Lung (tissue), 12 donors: Measurements from ENCODE around the gene MESP1. TPM values are rescaled to one million over a fixed set of nuclear protein-coding genes. Genes with fewer than 3 reads are reported as not detected.

Experiments used
- ATAC-seq: fragments of 200-7000 bp; cut with Tn5 transposase; one replicate; pipeline ENCODE4 v1.9.1; 2020; ENCODE audit warnings: moderate number of reproducible peaks; ENCODE audit not compliant: insufficient read depth, low FRiP score
- DNase-seq, 3 donors: peaks; one replicate each; pipeline ENCODE4 v3.0.0-alpha.2; 2013 to 2017
- H3K27ac ChIP-seq, 2 donors: one replicate each; pipeline ENCODE4 v1.5.1; 2013; ENCODE audit warnings: mild to moderate bottlenecking in 2 of 2, moderate library complexity in 2 of 2, control low read depth in 1 of 2, inconsistent platforms in 1 of 2, low read depth in 1 of 2, low read length in 1 of 2
- H3K27me3 ChIP-seq, 3 donors: one replicate each; pipeline ENCODE4 v1.5.1; 2013; ENCODE audit warnings: low read length in 2 of 3; ENCODE audit not compliant: control insufficient read depth in 3 of 3, insufficient read depth in 3 of 3
- H3K36me3 ChIP-seq, 4 donors: one replicate each; pipeline ENCODE4 v1.5.1; 2013; ENCODE audit warnings: low read length in 4 of 4, mild to moderate bottlenecking in 1 of 4, moderate library complexity in 1 of 4; ENCODE audit not compliant: control insufficient read depth in 4 of 4, insufficient read depth in 4 of 4
- H3K4me1 ChIP-seq, 5 donors: one replicate each; pipeline ENCODE4 v1.5.1; 2013; ENCODE audit warnings: low read length in 5 of 5, mild to moderate bottlenecking in 2 of 5, moderate library complexity in 1 of 5; ENCODE audit not compliant: control insufficient read depth in 5 of 5, insufficient read depth in 5 of 5
- H3K4me3 ChIP-seq: one replicate; pipeline ENCODE4 v1.5.1; 2013; ENCODE audit warnings: mild to moderate bottlenecking, control low read depth, moderate library complexity
- H3K9ac ChIP-seq, 2 donors: one replicate each; pipeline ENCODE4 v1.5.1; 2013; ENCODE audit warnings: low read length in 2 of 2, control low read depth in 1 of 2; ENCODE audit not compliant: insufficient read depth in 1 of 2
- H3K9me3 ChIP-seq, 4 donors: one replicate each; pipeline ENCODE4 v1.5.1; 2013; ENCODE audit warnings: low read length in 3 of 4, mild to moderate bottlenecking in 1 of 4, moderate library complexity in 1 of 4; ENCODE audit not compliant: control insufficient read depth in 4 of 4, insufficient read depth in 3 of 4
- WGBS, 2 donors: extraction: QIAGEN DNeasy Blood & Tissue Kit; methylation state at CpG; one replicate each; pipeline ENCODE4 v1.1.7; 2013; 5-methylcytosine and 5-hydroxymethylcytosine counted together
- polyA plus RNA-seq, 2 donors: library from polyadenylated mRNA; stranded (reverse); fragments of 200-250 nt; gene quantifications; one replicate each; pipeline ENCODE4 v1.2.1, GENCODE V29; 2013
- total RNA-seq, 2 donors: library from RNA; depleted of rRNA in 1 of 2; stranded (reverse); fragments of >200 nt in 1 of 2; gene quantifications; one replicate each; pipeline ENCODE4 v1.2.1, GENCODE V29; 2014 to 2021
- TF ChIP-seq, protein P1 (sequence below): IDR thresholded peaks from 2 replicates; pipeline ENCODE4 v1.5.1; 2012; ENCODE audit warnings: mild to moderate bottlenecking; ENCODE audit errors: control extremely low read depth, extremely low read depth
- donor health status: control.
- donor health status: control.
- donor health status: Bipolar disorder and iron deficiency.
- donor health status: healthy.
- donor health status: DM: yes; HTN: yes; CAD: no.

The MESP1 gene
- total and polyA plus RNA-seq, 4 donors = 0.37 to 3.2 (median 2.3) TPM

DNA sequence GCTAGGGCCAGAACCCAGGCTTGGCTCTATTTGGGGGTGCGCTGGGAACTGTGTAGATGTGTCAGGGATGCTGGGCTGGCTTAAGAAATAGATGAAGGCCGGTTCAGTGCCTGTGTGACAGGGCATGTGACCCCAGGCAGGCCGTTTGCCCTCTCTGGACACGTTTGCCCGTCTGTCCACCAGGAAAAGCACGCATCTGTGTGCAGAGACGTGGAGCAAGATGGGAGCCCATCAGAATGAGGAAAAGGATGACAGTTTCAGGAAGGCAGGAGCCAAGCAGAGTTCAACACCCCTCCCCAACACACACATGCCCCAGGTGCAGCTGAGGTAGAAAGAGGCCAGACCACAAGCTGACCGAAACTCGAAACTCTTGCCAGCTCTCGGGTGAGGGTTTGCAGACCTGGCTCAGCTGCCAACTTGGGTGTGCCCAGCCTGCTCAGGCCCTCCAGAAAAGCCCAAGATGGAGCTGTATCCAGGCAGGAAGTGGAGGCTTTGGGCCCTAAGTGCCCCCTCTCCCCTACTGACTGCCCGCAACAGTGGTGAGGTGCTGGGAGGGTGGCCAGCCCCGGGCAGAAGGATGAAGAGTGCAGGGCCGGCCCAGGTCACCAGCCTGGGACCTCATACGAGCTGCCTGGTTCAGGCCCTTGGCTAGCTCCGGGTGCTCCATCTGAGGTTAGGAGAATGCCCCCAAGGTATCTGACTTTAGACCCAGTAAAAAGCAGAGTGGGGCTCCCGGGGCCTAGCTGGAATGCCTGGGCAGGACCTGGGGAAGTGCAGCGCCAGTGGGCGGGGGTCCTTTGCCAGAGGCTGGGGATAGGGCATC is 10.2 kb upstream of the MESP1 start:
- H3K27ac ChIP-seq = peak overlapping the region in 1 of 2 donors; percentile 35
- peaks cover 0 to 6% (median 0%) of the 10 kb centered on the region in 5 donors for H3K4me1 ChIP-seq
- TF ChIP-seq, protein P1, sequence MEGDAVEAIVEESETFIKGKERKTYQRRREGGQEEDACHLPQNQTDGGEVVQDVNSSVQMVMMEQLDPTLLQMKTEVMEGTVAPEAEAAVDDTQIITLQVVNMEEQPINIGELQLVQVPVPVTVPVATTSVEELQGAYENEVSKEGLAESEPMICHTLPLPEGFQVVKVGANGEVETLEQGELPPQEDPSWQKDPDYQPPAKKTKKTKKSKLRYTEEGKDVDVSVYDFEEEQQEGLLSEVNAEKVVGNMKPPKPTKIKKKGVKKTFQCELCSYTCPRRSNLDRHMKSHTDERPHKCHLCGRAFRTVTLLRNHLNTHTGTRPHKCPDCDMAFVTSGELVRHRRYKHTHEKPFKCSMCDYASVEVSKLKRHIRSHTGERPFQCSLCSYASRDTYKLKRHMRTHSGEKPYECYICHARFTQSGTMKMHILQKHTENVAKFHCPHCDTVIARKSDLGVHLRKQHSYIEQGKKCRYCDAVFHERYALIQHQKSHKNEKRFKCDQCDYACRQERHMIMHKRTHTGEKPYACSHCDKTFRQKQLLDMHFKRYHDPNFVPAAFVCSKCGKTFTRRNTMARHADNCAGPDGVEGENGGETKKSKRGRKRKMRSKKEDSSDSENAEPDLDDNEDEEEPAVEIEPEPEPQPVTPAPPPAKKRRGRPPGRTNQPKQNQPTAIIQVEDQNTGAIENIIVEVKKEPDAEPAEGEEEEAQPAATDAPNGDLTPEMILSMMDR = no peak
- no peaks in the 10 kb centered on the region for H3K9me3 ChIP-seq
- H3K9ac ChIP-seq = no peak overlapping the region
- DNase-seq = no peak
- H3K27me3 ChIP-seq = no peaks in the 10 kb centered on the region
- peak; percentile 64 for ATAC-seq
- WGBS, 2 donors = 62 to 72% methylated on average over 18 of the region's 18 CpGs
- H3K36me3 ChIP-seq = no peaks in the 10 kb centered on the region
- H3K4me3 ChIP-seq = no peak overlapping the region

DNA sequence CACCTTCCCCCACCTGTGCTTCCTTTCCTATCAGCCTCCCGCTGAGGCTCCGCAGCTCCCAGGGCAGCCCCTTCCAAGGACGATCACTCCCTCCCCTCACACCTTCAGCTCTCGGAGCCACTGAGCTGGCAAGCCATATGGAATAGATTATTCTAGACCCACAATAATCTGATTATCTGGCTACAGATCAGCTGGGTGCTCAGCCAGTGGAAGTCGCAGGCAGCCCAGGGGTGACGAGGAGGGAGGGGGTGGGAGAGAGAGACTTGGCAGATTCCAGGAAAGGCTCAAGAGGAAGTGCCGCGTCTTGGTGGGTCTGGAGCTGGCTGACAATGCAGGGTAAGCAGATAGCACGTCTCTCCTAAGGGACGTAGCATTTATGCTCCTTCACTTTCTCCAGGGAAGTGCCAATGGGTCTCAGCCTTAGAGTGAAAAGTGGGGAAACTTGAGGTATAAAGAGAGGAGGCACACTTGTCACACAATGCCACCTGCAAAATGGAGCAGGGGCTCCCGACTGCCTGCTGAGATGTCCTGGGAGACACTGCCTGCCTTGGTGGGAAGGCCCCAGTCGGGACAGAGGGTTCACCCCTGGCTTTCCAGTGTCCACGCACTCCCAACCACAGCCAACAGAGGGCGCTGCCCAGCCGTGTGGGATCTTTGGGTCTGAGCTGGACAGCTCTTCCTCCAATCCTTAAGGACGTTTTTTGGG is 9.4 kb upstream of the MESP1 start:
- H3K4me1 ChIP-seq = peaks cover 0 to 6% (median 0%) of the 10 kb centered on the region in 5 donors
- TF ChIP-seq, protein P1 = peak; percentile 95
- H3K4me3 ChIP-seq = no peak overlapping the region
- H3K9ac ChIP-seq = no peak overlapping the region
- DNase-seq = peak; percentile 70 to 72 (median 72)
- peak overlapping the region in 1 of 2 donors; percentile 14 for H3K27ac ChIP-seq
- no peaks in the 10 kb centered on the region for H3K9me3 ChIP-seq
- no peaks in the 10 kb centered on the region for H3K36me3 ChIP-seq
- peak; percentile 97 for ATAC-seq
- WGBS, 2 donors = 33% methylated on average over 16 of the region's 16 CpGs
- no peaks in the 10 kb centered on the region for H3K27me3 ChIP-seq

DNA sequence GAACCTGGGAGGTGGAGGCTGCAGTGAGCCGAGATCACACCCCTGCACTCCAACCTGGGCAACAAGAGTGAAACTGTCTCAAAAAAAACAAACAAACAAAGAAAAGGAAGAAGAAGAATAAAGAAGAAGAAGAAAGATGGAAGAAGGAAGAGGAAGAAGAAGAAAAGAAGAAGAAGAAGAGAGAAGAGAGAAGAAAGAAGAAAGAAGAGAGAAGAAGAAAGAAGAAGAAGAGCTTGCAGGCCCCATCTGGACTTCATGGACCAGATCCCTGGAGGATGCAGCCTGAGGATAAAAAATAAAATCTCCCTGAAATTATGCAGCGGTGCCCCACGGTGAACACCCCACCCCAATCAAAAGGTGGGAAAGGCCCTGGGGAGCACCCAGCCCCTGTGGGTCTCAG is 8.8 kb upstream of the MESP1 start:
- no peak overlapping the region for H3K9ac ChIP-seq
- no peaks in the 10 kb centered on the region for H3K36me3 ChIP-seq
- WGBS, 2 donors = 84 to 96% methylated on average over 3 of the region's 3 CpGs
- DNase-seq = no peak
- no peak for ATAC-seq
- peaks cover 0 to 6% (median 0%) of the 10 kb centered on the region in 5 donors for H3K4me1 ChIP-seq
- H3K9me3 ChIP-seq = no peaks in the 10 kb centered on the region
- no peaks in the 10 kb centered on the region for H3K27me3 ChIP-seq
- TF ChIP-seq, protein P1 = no peak
- no peak overlapping the region for H3K27ac ChIP-seq
- H3K4me3 ChIP-seq = no peak overlapping the region
